Measurements from ENCODE around the gene CCL13. TPM values are rescaled to one million over a fixed set of nuclear protein-coding genes. Genes with fewer than 3 reads are reported as not detected.

CCL13 gene
- polyA plus RNA-seq, 2 of the 4 experiments (the other 2 are of a cell fraction): not detected

DNA sequence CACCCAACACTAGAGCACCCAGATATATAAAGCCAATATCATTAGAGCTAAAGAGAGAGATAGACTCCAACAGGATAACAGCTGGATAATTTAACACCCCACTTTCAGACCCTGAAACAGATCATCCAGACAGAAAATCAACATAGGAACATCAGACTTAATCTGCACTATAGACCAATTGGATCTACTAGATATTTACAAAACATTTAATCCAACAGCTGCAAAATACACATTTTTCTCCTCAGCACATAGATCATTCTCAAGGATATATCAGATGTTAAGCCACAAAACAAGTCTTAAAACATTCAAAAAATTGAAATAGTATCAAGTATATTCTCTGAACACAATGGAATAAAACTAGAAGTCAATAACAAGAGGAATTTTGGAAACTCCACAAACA is 4.1 kb upstream of the CCL13 start:
- FAIRE-seq: no peak
- H3K4me2 ChIP-seq: no peak overlapping the region
- ATAC-seq: no peak
- H3K27ac ChIP-seq: no peak overlapping the region
- H3K4me3 ChIP-seq: no peak overlapping the region
- TF ChIP-seq RARB (CRISPR knock-in tag; IDR thresholded peaks at IDR 0.05): no peak
- TF ChIP-seq EP300 (IDR thresholded peaks at IDR 0.05): no peak
- TF ChIP-seq KDM1A (IDR thresholded peaks at IDR 0.05; ENCODE audit: low read depth): no peak
- no peak for TF ChIP-seq ZFP36 (IDR thresholded peaks at IDR 0.05; ENCODE audit: borderline replicate concordance, partially characterized antibody)
- no peak for TF ChIP-seq MAZ (IDR thresholded peaks at IDR 0.05; ENCODE audit: borderline replicate concordance, low read depth, low read length)
- TF ChIP-seq, protein P1, sequence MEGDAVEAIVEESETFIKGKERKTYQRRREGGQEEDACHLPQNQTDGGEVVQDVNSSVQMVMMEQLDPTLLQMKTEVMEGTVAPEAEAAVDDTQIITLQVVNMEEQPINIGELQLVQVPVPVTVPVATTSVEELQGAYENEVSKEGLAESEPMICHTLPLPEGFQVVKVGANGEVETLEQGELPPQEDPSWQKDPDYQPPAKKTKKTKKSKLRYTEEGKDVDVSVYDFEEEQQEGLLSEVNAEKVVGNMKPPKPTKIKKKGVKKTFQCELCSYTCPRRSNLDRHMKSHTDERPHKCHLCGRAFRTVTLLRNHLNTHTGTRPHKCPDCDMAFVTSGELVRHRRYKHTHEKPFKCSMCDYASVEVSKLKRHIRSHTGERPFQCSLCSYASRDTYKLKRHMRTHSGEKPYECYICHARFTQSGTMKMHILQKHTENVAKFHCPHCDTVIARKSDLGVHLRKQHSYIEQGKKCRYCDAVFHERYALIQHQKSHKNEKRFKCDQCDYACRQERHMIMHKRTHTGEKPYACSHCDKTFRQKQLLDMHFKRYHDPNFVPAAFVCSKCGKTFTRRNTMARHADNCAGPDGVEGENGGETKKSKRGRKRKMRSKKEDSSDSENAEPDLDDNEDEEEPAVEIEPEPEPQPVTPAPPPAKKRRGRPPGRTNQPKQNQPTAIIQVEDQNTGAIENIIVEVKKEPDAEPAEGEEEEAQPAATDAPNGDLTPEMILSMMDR (IDR thresholded peaks at IDR 0.05): no peak
- no peak for TF ChIP-seq EHMT2 (IDR thresholded peaks at IDR 0.05; ENCODE audit: low read depth)
- TF ChIP-seq RFX5 (IDR thresholded peaks at IDR 0.05): no peak
- no peak for TF ChIP-seq USF2 (IDR thresholded peaks at IDR 0.05)
- ChIA-PET CTCF (interaction anchor here (0.9 to 18.3 kb wide), 3 partner anchors 8 to 149 kb away, joined by 4 to 571 read pairs (median 66); partner anchors contain the start of gene CCL1), POLR2A (no interaction called here)
- peaks cover 8% of the 10 kb centered on the region; the same call in 2 of the 3 replicates for H3K9me3 ChIP-seq
- DNase-seq (ENCODE audit: low read depth in 1 of 2, low spot score in 1 of 2): no peak
- H3K4me1 ChIP-seq: no peaks in the 10 kb centered on the region

DNA sequence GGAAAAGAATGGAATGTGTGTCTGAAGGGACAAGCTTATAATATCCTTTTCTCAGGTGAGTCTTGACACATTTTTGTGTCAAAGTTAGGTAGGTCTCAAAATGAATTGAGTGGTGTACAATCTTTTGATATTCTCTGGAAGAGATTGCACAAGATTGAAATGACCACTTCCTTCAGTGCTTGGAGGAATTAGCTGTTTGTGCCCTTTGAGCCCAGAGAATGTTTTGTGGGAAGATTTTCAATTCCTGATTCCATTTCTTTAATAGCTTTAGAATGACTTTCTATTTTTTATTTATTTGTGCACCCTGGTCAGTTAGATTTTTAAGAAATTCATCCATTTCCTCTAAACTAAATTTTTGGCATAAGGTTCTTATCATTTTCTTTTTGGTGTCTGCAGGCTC is 1.6 kb upstream of the CCL13 start:
- DNase-seq (ENCODE audit: low read depth in 1 of 2, low spot score in 1 of 2): no peak
- FAIRE-seq: no peak
- no peak overlapping the region for H3K27ac ChIP-seq
- no peaks in the 10 kb centered on the region for H3K4me1 ChIP-seq
- peaks cover 8% of the 10 kb centered on the region; the same call in 2 of the 3 replicates for H3K9me3 ChIP-seq
- CTCF ChIA-PET: interaction anchor here (1.0 to 18.3 kb wide), 7 partner anchors 10 to 188 kb away, joined by 3 to 571 read pairs (median 3); no protein-coding TSS in a partner anchor
- H3K4me3 ChIP-seq: no peak overlapping the region
- TF ChIP-seq HOXB5 (CRISPR knock-in tag; IDR thresholded peaks at IDR 0.05): no peak
- no peak for TF ChIP-seq MAZ (IDR thresholded peaks at IDR 0.05; ENCODE audit: borderline replicate concordance, low read depth, low read length)
- no peak for TF ChIP-seq HOXB13 (CRISPR knock-in tag; IDR thresholded peaks at IDR 0.05; ENCODE audit: low read depth)
- TF ChIP-seq, protein P1 (IDR thresholded peaks at IDR 0.05): no peak
- no peak for TF ChIP-seq MAX (IDR thresholded peaks at IDR 0.05)
- TF ChIP-seq HES2 (IDR thresholded peaks at IDR 0.05): no peak
- TF ChIP-seq EP300 (IDR thresholded peaks at IDR 0.05): no peak
- TF ChIP-seq CEBPB (IDR thresholded peaks at IDR 0.05): no peak
- no peak for TF ChIP-seq FOSB (CRISPR knock-in tag; IDR thresholded peaks at IDR 0.05)
- TF ChIP-seq, protein P2, sequence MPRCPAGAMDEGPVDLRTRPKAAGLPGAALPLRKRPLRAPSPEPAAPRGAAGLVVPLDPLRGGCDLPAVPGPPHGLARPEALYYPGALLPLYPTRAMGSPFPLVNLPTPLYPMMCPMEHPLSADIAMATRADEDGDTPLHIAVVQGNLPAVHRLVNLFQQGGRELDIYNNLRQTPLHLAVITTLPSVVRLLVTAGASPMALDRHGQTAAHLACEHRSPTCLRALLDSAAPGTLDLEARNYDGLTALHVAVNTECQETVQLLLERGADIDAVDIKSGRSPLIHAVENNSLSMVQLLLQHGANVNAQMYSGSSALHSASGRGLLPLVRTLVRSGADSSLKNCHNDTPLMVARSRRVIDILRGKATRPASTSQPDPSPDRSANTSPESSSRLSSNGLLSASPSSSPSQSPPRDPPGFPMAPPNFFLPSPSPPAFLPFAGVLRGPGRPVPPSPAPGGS (IDR thresholded peaks at IDR 0.05): no peak
- no peak for TF ChIP-seq ZNF302 (CRISPR knock-in tag; IDR thresholded peaks at IDR 0.05)
- no peak for TF ChIP-seq MAFK (IDR thresholded peaks at IDR 0.05; ENCODE audit: partially characterized antibody)
- TF ChIP-seq POLR2AphosphoS2 (conservative IDR thresholded peaks at IDR 0.05; ENCODE audit: low read length): no peak
- TF ChIP-seq RAD21 (conservative IDR thresholded peaks at IDR 0.05 in 1 of 2, IDR thresholded peaks at IDR 0.05 in 1 of 2): no peak
- no peak for TF ChIP-seq ESRRA (IDR thresholded peaks at IDR 0.05; ENCODE audit: borderline replicate concordance, low read length)
- no peak for TF ChIP-seq FOXS1 (CRISPR knock-in tag; IDR thresholded peaks at IDR 0.05)
- no peak for TF ChIP-seq JUNB (IDR thresholded peaks at IDR 0.05)
- no peak for TF ChIP-seq KDM5A (IDR thresholded peaks at IDR 0.05)
- TF ChIP-seq RCOR1 (IDR thresholded peaks at IDR 0.05; ENCODE audit: low read depth, low read length): no peak
- no peak for TF ChIP-seq ZFP36 (IDR thresholded peaks at IDR 0.05; ENCODE audit: borderline replicate concordance, partially characterized antibody)
- POLR2A ChIA-PET: no interaction called here
- ATAC-seq: no peak
- H3K4me2 ChIP-seq: no peak overlapping the region
